H1 (cell line): ENCODE data around the gene GPS1. TPM values are rescaled to one million over a fixed set of nuclear protein-coding genes. Genes with fewer than 3 reads are reported as not detected.

Experiments
- BACH1 ChIP-seq: IDR thresholded peaks from 2 replicates; pipeline ENCODE4 v1.6.1; 2012; ENCODE audit warnings: low read length, improper control_type of control experiment
- BCL11A ChIP-seq, 2 experiments: IDR thresholded peaks; one replicate each; pipeline ENCODE4 v1.6.1; 2011; ENCODE audit warnings: low read depth in 2 of 2, low read length in 2 of 2, mild to moderate bottlenecking in 2 of 2
- polyA plus RNA-seq, 7 experiments: library from polyadenylated mRNA; depleted of rRNA in 3 of 7; stranded (reverse) in 5 of 7; unstranded in 2 of 7; fragments of >200 nt in 5 of 7; fragments of 200-250 nt in 2 of 7; gene quantifications; 1 replicate in 5 of 7; 2 replicates in 1 of 7; 4 replicates in 1 of 7; pipeline versions ENCODE4 v1.2.1 to v1.2.3, GENCODE V29; 2011 to 2013; ENCODE audit warnings: missing spikeins in 2 of 7, mixed read lengths in 2 of 7
- total RNA-seq: library from RNA; stranded (reverse); fragmentation: NEBNext Ultra II Directional; extraction: Animal tissue kit (Norgen Biotek cat#: 25700); gene quantifications from 2 replicates; pipeline ENCODE4 v1.2.1, GENCODE V29; 2021
- TF ChIP-seq, protein P1 (sequence below): fragments of 300-600 bp; sonication (generic); IDR thresholded peaks from 2 replicates; pipeline ENCODE4 v1.7.1; 2012; ENCODE audit warnings: low read length, moderate library complexity, mild to moderate bottlenecking, inconsistent platforms; ENCODE audit not compliant: insufficient replicate concordance

The GPS1 gene
- total and polyA plus RNA-seq, 2 of the 8 experiments (the other 6 are each of a cell fraction or from before 2014, with no cell fraction given) = 153 to 277 TPM

DNA sequence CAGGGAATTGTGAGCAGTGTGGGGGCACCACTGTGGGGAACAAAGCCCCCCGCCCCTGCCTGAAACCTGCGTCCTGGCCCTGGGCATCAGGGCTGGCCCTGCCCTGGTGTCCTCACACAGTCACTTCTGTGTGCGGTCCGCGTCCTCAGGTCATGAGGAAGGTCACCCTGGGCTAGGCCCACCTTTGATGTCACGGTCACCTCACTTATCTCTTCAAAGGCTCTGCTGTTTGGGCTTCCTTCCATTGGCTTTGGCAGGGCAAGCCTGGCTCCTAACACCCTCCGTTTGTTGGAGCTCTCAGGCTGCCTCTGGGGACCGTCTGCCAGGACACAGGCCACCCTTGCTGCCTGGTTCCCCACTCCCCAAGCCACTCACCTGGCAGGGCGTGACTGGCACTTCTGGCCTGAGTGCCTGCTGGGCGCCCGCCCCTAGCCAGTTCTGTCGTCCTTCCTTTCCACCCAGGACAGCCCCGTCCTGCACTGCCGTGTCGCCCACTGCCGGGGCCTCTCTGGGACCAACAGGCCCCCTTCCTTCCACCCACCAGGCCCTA, 37.9 kb upstream of the GPS1 start (continued):
- TF ChIP-seq, protein P1, sequence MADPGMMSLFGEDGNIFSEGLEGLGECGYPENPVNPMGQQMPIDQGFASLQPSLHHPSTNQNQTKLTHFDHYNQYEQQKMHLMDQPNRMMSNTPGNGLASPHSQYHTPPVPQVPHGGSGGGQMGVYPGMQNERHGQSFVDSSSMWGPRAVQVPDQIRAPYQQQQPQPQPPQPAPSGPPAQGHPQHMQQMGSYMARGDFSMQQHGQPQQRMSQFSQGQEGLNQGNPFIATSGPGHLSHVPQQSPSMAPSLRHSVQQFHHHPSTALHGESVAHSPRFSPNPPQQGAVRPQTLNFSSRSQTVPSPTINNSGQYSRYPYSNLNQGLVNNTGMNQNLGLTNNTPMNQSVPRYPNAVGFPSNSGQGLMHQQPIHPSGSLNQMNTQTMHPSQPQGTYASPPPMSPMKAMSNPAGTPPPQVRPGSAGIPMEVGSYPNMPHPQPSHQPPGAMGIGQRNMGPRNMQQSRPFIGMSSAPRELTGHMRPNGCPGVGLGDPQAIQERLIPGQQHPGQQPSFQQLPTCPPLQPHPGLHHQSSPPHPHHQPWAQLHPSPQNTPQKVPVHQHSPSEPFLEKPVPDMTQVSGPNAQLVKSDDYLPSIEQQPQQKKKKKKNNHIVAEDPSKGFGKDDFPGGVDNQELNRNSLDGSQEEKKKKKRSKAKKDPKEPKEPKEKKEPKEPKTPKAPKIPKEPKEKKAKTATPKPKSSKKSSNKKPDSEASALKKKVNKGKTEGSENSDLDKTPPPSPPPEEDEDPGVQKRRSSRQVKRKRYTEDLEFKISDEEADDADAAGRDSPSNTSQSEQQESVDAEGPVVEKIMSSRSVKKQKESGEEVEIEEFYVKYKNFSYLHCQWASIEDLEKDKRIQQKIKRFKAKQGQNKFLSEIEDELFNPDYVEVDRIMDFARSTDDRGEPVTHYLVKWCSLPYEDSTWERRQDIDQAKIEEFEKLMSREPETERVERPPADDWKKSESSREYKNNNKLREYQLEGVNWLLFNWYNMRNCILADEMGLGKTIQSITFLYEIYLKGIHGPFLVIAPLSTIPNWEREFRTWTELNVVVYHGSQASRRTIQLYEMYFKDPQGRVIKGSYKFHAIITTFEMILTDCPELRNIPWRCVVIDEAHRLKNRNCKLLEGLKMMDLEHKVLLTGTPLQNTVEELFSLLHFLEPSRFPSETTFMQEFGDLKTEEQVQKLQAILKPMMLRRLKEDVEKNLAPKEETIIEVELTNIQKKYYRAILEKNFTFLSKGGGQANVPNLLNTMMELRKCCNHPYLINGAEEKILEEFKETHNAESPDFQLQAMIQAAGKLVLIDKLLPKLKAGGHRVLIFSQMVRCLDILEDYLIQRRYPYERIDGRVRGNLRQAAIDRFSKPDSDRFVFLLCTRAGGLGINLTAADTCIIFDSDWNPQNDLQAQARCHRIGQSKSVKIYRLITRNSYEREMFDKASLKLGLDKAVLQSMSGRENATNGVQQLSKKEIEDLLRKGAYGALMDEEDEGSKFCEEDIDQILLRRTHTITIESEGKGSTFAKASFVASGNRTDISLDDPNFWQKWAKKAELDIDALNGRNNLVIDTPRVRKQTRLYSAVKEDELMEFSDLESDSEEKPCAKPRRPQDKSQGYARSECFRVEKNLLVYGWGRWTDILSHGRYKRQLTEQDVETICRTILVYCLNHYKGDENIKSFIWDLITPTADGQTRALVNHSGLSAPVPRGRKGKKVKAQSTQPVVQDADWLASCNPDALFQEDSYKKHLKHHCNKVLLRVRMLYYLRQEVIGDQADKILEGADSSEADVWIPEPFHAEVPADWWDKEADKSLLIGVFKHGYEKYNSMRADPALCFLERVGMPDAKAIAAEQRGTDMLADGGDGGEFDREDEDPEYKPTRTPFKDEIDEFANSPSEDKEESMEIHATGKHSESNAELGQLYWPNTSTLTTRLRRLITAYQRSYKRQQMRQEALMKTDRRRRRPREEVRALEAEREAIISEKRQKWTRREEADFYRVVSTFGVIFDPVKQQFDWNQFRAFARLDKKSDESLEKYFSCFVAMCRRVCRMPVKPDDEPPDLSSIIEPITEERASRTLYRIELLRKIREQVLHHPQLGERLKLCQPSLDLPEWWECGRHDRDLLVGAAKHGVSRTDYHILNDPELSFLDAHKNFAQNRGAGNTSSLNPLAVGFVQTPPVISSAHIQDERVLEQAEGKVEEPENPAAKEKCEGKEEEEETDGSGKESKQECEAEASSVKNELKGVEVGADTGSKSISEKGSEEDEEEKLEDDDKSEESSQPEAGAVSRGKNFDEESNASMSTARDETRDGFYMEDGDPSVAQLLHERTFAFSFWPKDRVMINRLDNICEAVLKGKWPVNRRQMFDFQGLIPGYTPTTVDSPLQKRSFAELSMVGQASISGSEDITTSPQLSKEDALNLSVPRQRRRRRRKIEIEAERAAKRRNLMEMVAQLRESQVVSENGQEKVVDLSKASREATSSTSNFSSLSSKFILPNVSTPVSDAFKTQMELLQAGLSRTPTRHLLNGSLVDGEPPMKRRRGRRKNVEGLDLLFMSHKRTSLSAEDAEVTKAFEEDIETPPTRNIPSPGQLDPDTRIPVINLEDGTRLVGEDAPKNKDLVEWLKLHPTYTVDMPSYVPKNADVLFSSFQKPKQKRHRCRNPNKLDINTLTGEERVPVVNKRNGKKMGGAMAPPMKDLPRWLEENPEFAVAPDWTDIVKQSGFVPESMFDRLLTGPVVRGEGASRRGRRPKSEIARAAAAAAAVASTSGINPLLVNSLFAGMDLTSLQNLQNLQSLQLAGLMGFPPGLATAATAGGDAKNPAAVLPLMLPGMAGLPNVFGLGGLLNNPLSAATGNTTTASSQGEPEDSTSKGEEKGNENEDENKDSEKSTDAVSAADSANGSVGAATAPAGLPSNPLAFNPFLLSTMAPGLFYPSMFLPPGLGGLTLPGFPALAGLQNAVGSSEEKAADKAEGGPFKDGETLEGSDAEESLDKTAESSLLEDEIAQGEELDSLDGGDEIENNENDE = no peak
- TF ChIP-seq BCL11A (IDR thresholded peaks at IDR 0.05; ENCODE audit: low read depth in 2 of 2, low read length in 2 of 2) = no peak
- TF ChIP-seq BACH1 = no peak
